ENCODE measurements around the gene SPINK8.
"Not testable (repeated sequence)": the region's sequence is repeated elsewhere in the genome, so short reads cannot be mapped to it uniquely, and the experiment has no call there.

Gene SPINK8

GRCh38 chr3:48331706-48332435, 1.6 kb downstream of the SPINK8 start:
- DNase-seq (ENCODE audit: low spot score) = not testable (repeated sequence)

GRCh38 chr3:48320996-48321395, 12.5 kb downstream of the SPINK8 start:
- DNase-seq (ENCODE audit: low spot score) = no peak

- DNase-seq (ENCODE audit: low spot score) = no peak
Observed at GRCh38 chr3:48318713-48319468, 14.6 kb downstream of the SPINK8 start.

DNA sequence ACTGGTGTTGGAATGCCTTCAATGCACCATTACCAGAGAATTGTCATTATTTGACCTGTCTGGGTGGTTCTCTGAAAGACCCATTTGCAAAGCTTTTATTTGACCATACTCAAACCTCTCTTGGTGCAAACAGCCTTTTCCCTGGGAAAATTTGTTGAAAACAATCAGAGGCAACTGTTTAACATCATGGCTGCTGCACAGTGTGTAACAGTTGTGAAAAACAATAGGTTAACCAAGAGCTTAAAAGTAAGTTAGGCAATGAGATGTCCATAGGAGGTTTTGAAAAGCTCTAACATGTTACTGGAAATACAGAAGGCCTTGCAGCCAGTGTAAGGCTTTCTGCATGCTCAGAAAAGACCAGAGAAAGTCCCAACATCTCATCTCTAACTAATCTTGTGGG, 18.9 kb downstream of the SPINK8 start:
- DNase-seq (ENCODE audit: low spot score) = no peak

DNA sequence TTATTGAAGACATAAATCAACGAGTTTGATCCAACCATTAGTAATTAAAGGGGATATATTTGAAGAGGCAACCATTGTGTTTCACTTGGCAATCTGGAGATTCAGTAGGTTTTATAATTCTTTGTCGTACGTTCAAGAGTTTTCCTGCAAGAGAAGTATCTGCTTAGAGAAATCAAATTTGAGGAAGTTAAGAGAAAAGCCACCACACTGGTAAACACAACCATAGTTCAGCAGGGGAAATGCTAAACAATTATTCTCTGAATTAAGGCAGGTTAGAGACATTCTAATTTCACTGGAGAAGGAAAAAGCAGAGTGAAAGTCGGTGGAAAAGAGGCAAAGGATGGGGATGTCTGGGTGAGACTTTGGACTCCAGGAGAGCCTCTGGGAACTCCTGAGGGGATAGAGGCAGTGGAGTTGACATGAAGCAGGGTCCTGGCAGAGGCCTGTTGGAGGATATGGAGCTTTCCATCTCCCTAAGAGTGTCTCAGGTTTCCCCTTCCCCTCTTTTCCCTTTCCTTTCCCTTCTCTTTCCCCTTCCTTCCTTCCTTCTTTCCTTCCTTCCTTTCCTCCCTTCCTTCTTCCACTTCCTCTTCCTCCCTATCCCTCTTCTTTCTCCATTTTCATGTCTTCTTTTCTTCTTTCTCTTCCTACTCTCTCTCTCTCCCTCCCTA, 26.5 kb downstream of the SPINK8 start:
- DNase-seq (ENCODE audit: low spot score) = no peak

- no peak for DNase-seq (ENCODE audit: low spot score)
Observed at GRCh38 chr3:48306290-48306689, 27.2 kb downstream of the SPINK8 start.

- DNase-seq (ENCODE audit: low spot score) = no peak
Observed at GRCh38 chr3:48305396-48305795, 28.1 kb downstream of the SPINK8 start.

DNA sequence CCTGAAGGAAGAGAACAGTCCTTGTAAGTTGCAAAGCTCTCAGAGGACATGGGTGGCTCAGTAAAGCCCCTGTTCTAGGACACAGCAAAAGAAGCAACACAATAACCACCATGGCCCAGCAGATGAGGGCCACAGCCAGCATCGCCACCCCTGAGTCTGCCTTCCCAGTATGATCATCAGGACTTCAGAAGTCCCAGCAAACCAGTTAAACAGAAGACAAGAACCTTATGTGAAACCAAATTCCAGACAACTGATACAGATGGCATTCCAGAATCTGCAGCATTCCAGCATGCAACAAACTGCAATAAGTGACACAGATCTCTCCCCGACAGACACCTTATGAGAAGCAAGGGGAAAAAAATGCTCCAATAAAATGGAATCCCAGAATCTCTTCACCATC, 30.4 kb downstream of the SPINK8 start:
- no peak for DNase-seq (ENCODE audit: low spot score)

- DNase-seq (ENCODE audit: low spot score) = no peak
Observed at GRCh38 chr3:48301800-48302166, 31.7 kb downstream of the SPINK8 start.

DNA sequence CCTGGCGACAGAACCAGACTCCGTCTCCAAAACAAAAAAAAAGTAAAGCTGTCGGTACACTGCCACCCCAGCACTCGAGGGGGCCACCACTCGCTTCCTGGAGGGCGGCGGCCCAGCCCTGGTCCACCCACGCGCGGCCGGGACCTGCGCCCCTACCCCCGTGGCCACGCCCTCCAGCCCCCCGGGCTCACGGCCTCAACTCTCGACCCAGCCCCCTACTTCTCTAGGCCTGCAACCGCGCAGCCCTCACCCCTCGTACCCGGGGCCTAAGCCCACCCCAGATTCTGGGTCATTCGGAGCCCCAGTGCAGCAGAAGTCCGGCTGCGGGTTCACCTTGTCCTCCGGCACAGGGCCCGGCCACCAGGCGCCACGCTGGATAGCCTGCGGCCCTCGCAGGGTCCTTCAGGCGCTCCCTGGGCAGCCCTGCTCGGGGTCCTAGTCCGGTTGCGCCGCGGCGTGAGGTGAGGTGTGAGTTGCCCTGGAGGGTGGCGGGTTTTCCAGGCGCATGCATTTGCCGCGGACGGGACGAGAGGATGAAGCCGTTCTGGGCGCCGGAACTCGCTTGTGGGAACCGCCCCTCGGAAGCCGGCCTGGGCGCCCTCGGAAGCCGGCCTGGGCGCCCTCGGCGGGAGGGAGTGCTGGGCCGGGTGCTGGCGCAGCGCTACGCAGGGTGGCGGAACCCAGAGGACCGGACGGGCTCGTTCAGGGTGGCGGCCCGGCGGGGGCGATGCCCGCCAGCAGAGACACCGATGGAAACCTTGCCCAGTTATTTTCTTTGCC, 32.3 kb downstream of the SPINK8 start, which contains the start of gene NME6:
Gene NME6 (minus strand): TSS at position 348 of the 780 bp plus-strand sequence.
- peak; percentile 86 for DNase-seq (ENCODE audit: low spot score)

GRCh38 chr3:48299746-48300712, 33.4 kb downstream of the SPINK8 start:
- DNase-seq (ENCODE audit: low spot score) = no peak

GRCh38 chr3:48297111-48297810, 36.2 kb downstream of the SPINK8 start:
- DNase-seq (ENCODE audit: low spot score) = no peak

DNA sequence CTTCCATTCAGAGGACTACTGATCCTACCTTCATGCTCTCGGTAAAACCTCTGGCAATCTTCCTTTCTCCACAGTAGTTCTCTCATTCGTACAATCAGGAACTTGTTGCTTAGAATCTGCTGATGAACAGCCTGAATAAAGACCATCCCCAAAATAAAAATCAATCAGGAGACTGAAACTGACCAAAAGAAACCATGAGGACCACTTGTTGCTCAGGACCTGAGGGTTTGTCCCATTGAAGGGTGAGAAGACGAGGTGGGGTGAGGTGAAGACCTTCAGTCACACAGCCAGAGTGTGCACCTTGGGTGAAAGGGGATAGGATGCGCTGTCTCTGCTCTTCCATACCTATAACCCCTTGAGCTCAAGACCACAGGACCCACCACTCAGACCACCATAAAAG, 36.8 kb downstream of the SPINK8 start:
- no peak for DNase-seq (ENCODE audit: low spot score)

- DNase-seq (ENCODE audit: low spot score) = no peak
Observed at GRCh38 chr3:48294611-48295263, 38.7 kb downstream of the SPINK8 start.

DNA sequence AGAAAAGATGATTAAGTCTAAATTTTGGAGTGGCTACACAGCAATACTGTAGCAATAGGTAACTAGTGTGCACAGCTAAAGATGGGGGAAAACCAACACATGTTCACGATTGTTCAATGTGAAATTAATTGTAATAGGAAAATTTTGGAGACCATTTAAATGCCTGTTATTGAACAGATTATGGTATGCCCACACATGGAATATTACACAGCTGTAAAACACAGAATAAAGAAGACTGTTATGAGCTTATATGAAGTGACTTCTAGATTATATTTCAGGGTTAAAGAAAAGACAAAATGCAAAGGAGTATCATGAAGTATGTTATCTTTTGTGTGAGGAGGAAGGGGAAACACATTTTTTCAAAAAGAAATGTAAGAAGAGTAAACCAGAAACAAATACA, 43.8 kb downstream of the SPINK8 start:
- DNase-seq (ENCODE audit: low spot score) = no peak

GRCh38 chr3:48287034-48287433, 46.4 kb downstream of the SPINK8 start:
- DNase-seq (ENCODE audit: low spot score) = no peak

DNA sequence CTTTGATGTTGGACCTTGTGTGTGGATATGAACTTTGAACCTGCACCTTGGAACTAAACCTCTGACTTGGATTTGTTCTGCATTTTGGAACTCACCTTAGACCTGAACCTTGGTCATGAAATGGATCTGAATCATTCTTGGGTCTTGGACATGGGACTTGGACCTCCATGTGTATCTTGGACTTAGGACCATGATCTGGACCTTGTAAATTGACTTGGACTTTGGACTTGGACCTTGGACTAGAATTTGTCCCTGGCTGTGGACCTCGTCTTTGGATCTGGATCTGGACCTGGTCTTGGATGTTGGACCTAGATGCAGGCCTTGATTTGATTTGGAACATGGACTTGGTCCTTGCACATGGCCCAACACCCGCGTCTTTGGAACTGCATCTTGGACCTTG, 47.2 kb downstream of the SPINK8 start:
- DNase-seq (ENCODE audit: low spot score) = no peak

DNA sequence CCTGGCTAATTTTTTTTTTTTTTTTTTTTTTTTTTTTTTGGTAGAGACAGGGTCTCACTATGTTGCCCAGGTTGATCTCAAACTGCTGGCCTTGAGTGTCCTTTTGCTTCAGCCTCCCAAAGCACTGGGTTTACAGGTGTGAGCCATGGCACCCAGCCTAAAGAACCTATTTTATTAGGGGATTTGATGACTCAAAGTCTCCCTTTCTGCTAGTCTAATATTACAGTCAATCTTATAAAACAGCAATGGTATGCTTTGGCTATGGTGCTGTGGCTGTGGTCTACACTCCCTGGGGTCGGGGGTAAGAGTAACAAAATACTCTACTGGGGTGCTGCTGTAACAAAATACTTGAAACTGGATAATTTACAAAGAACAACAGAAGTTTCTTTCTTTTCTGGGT, 47.8 kb downstream of the SPINK8 start:
- no peak for DNase-seq (ENCODE audit: low spot score)

DNA sequence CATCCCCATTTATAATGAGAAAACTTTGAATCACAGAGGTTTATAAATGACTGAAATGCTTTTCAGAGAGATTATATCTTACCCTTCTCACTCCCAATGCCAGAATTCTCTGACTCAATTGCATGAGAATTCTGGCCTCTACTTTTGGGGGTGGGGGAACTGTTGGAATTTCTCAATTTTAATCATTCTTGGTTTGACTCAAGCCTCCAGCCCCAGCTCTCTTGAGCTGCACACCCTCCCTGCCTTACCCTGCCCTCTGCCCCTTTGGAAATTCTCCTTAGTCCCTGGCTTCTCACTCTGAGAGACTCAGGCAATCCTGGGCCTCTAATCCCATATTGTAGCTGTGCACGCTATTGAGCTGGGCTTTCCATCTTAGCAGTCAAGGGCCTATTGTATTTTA, 48.3 kb downstream of the SPINK8 start:
- DNase-seq (ENCODE audit: low spot score) = no peak

GRCh38 chr3:48280881-48281280, 52.6 kb downstream of the SPINK8 start:
- DNase-seq (ENCODE audit: low spot score) = no peak
